ENCODE data around the gene TBL2.
A peak's percentile ranks its signal among the peaks of the same experiment; 100 is the strongest.
"Not testable (repeated sequence)": the region's sequence is repeated elsewhere in the genome, so short reads cannot be mapped to it uniquely, and the experiment has no call there.

Gene TBL2

GRCh38 chr7:73532224-73532623 lies 46.2 kb downstream of the TBL2 start:
- DNase-seq: no peak

GRCh38 chr7:73530800-73531199 lies 47.6 kb downstream of the TBL2 start:
- no peak for DNase-seq

- DNase-seq: peak; percentile 39
Observed at GRCh38 chr7:73526896-73527821, 51.2 kb downstream of the TBL2 start.

GRCh38 chr7:73526158-73526494 lies 52.3 kb downstream of the TBL2 start:
- DNase-seq: not testable (repeated sequence)

GRCh38 chr7:73522105-73522872 lies 56.1 kb downstream of the TBL2 start, which contains the start of gene BAZ1B:
Gene BAZ1B, minus strand, starts transcription at chr7:73522293. Its CDS starts 360 bp downstream, at chr7:73521933.
- DNase-seq: peak; percentile 98

- peak; percentile 53 for DNase-seq
Observed at GRCh38 chr7:73521636-73522104, 56.7 kb downstream of the TBL2 start.

GRCh38 chr7:73520673-73521635 lies 57.4 kb downstream of the TBL2 start:
- no peak for DNase-seq

- DNase-seq: no peak
Observed at GRCh38 chr7:73519867-73520672, 58.3 kb downstream of the TBL2 start.

- DNase-seq: no peak
Observed at GRCh38 chr7:73518470-73518869, 59.9 kb downstream of the TBL2 start.

Data from NCI-H510A (cell line).